ENCODE measurements around the gene PTBP1.
A peak's percentile ranks its signal among the peaks of the same experiment; 100 is the strongest.
"Not testable (repeated sequence)": the region's sequence is repeated elsewhere in the genome, so short reads cannot be mapped to it uniquely, and the experiment has no call there.

Gene PTBP1

GRCh38 chr19:815079-815774 is 18.0 kb downstream of the PTBP1 start:
- Histone ChIP-seq H3K9me3 (replicated peaks in 1 of 11) (peaks cover 0 to 11% (median 0%) of the 10 kb centered on the region in 11 experiments; a peak in 2 of 22 replicates), H3K27me3 (peaks cover 5 to 14% (median 9%) of the 10 kb centered on the region in 11 experiments), H3K4me1 (no peaks in the 10 kb centered on the region), H3K4me3 (no peak overlapping the region), H3K36me3 (peaks cover 33 to 57% (median 52%) of the 10 kb centered on the region in 11 experiments), H3K9ac (no peak overlapping the region), H3K4me2 (no peak overlapping the region), H4K20me1 (peaks cover 34 to 61% (median 55%) of the 10 kb centered on the region in 11 experiments), H3K27ac (no peak overlapping the region)
- TF ChIP-seq Cebpa-rat (IDR thresholded peaks at IDR 0.05), result no peak

GRCh38 chr19:815775-816499 is 18.7 kb downstream of the PTBP1 start:
- H3K4me3 ChIP-seq, result no peak overlapping the region
- H3K27ac ChIP-seq, result no peak overlapping the region
- peaks cover 12 to 21% (median 16%) of the 10 kb centered on the region in 11 experiments for H3K27me3 ChIP-seq
- TF ChIP-seq Cebpa-rat (IDR thresholded peaks at IDR 0.05), result no peak
- H4K20me1 ChIP-seq, result peaks cover 27 to 54% (median 48%) of the 10 kb centered on the region in 11 experiments; a peak in 21 of 22 replicates
- no peaks in the 10 kb centered on the region for H3K4me1 ChIP-seq
- peaks cover 0 to 11% (median 0%) of the 10 kb centered on the region in 11 experiments; a peak in 2 of 22 replicates for H3K9me3 ChIP-seq (replicated peaks in 1 of 11)
- no peak overlapping the region for H3K4me2 ChIP-seq
- H3K9ac ChIP-seq, result no peak overlapping the region
- peaks cover 26 to 50% (median 45%) of the 10 kb centered on the region in 11 experiments for H3K36me3 ChIP-seq

GRCh38 chr19:816500-816857 is 19.2 kb downstream of the PTBP1 start:
- H4K20me1 ChIP-seq, result peaks cover 21 to 48% (median 43%) of the 10 kb centered on the region in 11 experiments; a peak in 21 of 22 replicates
- H3K36me3 ChIP-seq, result peaks cover 21 to 45% (median 40%) of the 10 kb centered on the region in 11 experiments
- peaks cover 15 to 26% (median 21%) of the 10 kb centered on the region in 11 experiments for H3K27me3 ChIP-seq
- no peak for TF ChIP-seq Cebpa-rat (IDR thresholded peaks at IDR 0.05)
- H3K9me3 ChIP-seq (replicated peaks in 1 of 11), result peaks cover 0 to 10% (median 0%) of the 10 kb centered on the region in 11 experiments; a peak in 2 of 22 replicates
- no peak overlapping the region for H3K27ac ChIP-seq
- H3K4me3 ChIP-seq, result no peak overlapping the region
- no peak overlapping the region for H3K9ac ChIP-seq
- no peaks in the 10 kb centered on the region for H3K4me1 ChIP-seq
- H3K4me2 ChIP-seq, result no peak overlapping the region

- H4K20me1 ChIP-seq, result peaks cover 0 to 17% (median 7%) of the 10 kb centered on the region in 11 experiments; a peak in 14 of 22 replicates
- H3K27ac ChIP-seq; H3K36me3 ChIP-seq; H3K9me3 ChIP-seq (replicated peaks in 1 of 11); H3K4me2 ChIP-seq; H3K9ac ChIP-seq; H3K4me3 ChIP-seq: not testable (repeated sequence)
- peaks cover 13 to 23% (median 17%) of the 10 kb centered on the region in 10 experiments for H3K4me1 ChIP-seq
- peaks cover 39 to 63% (median 59%) of the 10 kb centered on the region in 11 experiments for H3K27me3 ChIP-seq
Measured at GRCh38 chr19:820212-820611, 23.0 kb downstream of the PTBP1 start.

GRCh38 chr19:821231-821824 is 24.1 kb downstream of the PTBP1 start:
- H3K9me3 ChIP-seq (replicated peaks in 1 of 11), result no peaks in the 10 kb centered on the region
- H3K9ac ChIP-seq, result no peak overlapping the region
- H3K27me3 ChIP-seq, result peaks cover 39 to 73% (median 67%) of the 10 kb centered on the region in 11 experiments
- peaks cover 13 to 32% (median 18%) of the 10 kb centered on the region in 10 experiments for H3K4me1 ChIP-seq
- H3K27ac ChIP-seq, result no peak overlapping the region
- H3K4me2 ChIP-seq, result peak overlapping the region in 1 of 11 experiments; percentile 17; a peak in 1 of 22 replicates
- TF ChIP-seq Cebpa-rat (IDR thresholded peaks at IDR 0.05), result no peak
- H3K4me3 ChIP-seq, result no peak overlapping the region
- peaks cover 0 to 10% (median 0%) of the 10 kb centered on the region in 11 experiments; a peak in 5 of 22 replicates for H4K20me1 ChIP-seq
- no peaks in the 10 kb centered on the region for H3K36me3 ChIP-seq

- Histone ChIP-seq H3K36me3 (no peaks in the 10 kb centered on the region), H3K27me3 (peaks cover 39 to 75% (median 67%) of the 10 kb centered on the region in 11 experiments), H3K9me3 (replicated peaks in 1 of 11) (no peaks in the 10 kb centered on the region), H3K4me2 (peak within 1 kb of the TSS in 3 of 11 experiments; percentile 17 to 88 (median 85); a peak in 2 of 22 replicates), H3K9ac (no peak within 1 kb of the TSS), H3K27ac (no peak within 1 kb of the TSS), H4K20me1 (peaks cover 0 to 10% (median 0%) of the 10 kb centered on the region in 11 experiments; a peak in 5 of 22 replicates), H3K4me3 (no peak within 1 kb of the TSS), H3K4me1 (peaks cover 13 to 38% (median 21%) of the 10 kb centered on the region in 10 experiments)
- no peak for TF ChIP-seq Cebpa-rat (IDR thresholded peaks at IDR 0.05)
Measured at GRCh38 chr19:821825-822503, 24.7 kb downstream of the PTBP1 start, which contains the start of gene PLPPR3. TSS of gene PLPPR3 (minus strand) at chr19:821955. CDS start at chr19:821559, 396 bp downstream.

- no peak for TF ChIP-seq Cebpa-rat (IDR thresholded peaks at IDR 0.05)
- peak overlapping the region in 3 of 10 experiments; percentile 23 to 51 (median 27); a peak in 5 of 20 replicates for H3K4me3 ChIP-seq
- H3K4me1 ChIP-seq, result peaks cover 13 to 51% (median 25%) of the 10 kb centered on the region in 10 experiments
- H3K9me3 ChIP-seq (replicated peaks in 1 of 11), result no peaks in the 10 kb centered on the region
- H4K20me1 ChIP-seq, result peaks cover 0 to 10% (median 0%) of the 10 kb centered on the region in 11 experiments; a peak in 5 of 22 replicates
- peak overlapping the region; percentile 69 to 92 (median 85) for H3K4me2 ChIP-seq
- no peaks in the 10 kb centered on the region for H3K36me3 ChIP-seq
- H3K27ac ChIP-seq, result peak overlapping the region in 1 of 11 experiments; percentile 15; a peak in 1 of 22 replicates
- peak overlapping the region in 1 of 11 experiments; percentile 36; a peak in 2 of 22 replicates for H3K9ac ChIP-seq
- H3K27me3 ChIP-seq, result peaks cover 39 to 77% (median 67%) of the 10 kb centered on the region in 11 experiments
Measured at GRCh38 chr19:823565-824121, 26.4 kb downstream of the PTBP1 start.

GRCh38 chr19:824885-825284 is 27.6 kb downstream of the PTBP1 start:
- H3K36me3 ChIP-seq, result no peaks in the 10 kb centered on the region
- peaks cover 20 to 57% (median 28%) of the 10 kb centered on the region in 10 experiments for H3K4me1 ChIP-seq
- H3K9me3 ChIP-seq (replicated peaks in 1 of 11), result no peaks in the 10 kb centered on the region
- no peak for TF ChIP-seq Cebpa-rat (IDR thresholded peaks at IDR 0.05)
- H3K9ac ChIP-seq, result no peak overlapping the region
- H3K27me3 ChIP-seq, result peaks cover 42 to 76% (median 62%) of the 10 kb centered on the region in 11 experiments
- peaks cover 0 to 10% (median 0%) of the 10 kb centered on the region in 11 experiments; a peak in 5 of 22 replicates for H4K20me1 ChIP-seq
- peak overlapping the region in 5 of 11 experiments; percentile 5 to 92 (median 69); a peak in 5 of 22 replicates for H3K4me2 ChIP-seq
- no peak overlapping the region; a peak in 1 of 22 replicates for H3K27ac ChIP-seq
- H3K4me3 ChIP-seq, result no peak overlapping the region
